ENCODE data around the gene CEP120.
"Not testable (repeated sequence)": the region's sequence is repeated elsewhere in the genome, so short reads cannot be mapped to it uniquely, and the experiment has no call there.

Gene CEP120

GRCh38 chr5:123433596-123433995, 10.4 kb upstream of the CEP120 start:
- TF ChIP-seq CTCF (IDR thresholded peaks at IDR 0.05; ENCODE audit: borderline replicate concordance, control extremely low read depth, extremely low read depth, insufficient read depth, missing control alignments), result no peak
- no peak for DNase-seq (ENCODE audit: low spot score)
- in situ Hi-C loops (cut with MboI; ENCODE audit: low sequenced_read_pairs, unreplicated experiment), result no loop called here

- DNase-seq (ENCODE audit: low spot score); in situ Hi-C loops (cut with MboI; ENCODE audit: low sequenced_read_pairs, unreplicated experiment): not testable (repeated sequence)
Measured at GRCh38 chr5:123430441-123430840, 7.2 kb upstream of the CEP120 start.

GRCh38 chr5:123429993-123430392, 6.8 kb upstream of the CEP120 start:
- in situ Hi-C loops (cut with MboI; ENCODE audit: low sequenced_read_pairs, unreplicated experiment), result no loop called here
- no peak for DNase-seq (ENCODE audit: low spot score)

GRCh38 chr5:123429221-123429954, 6.2 kb upstream of the CEP120 start:
- in situ Hi-C loops (cut with MboI; ENCODE audit: low sequenced_read_pairs, unreplicated experiment), result no loop called here
- DNase-seq (ENCODE audit: low spot score), result no peak
- no peak for TF ChIP-seq CTCF (IDR thresholded peaks at IDR 0.05; ENCODE audit: borderline replicate concordance, control extremely low read depth, extremely low read depth, insufficient read depth, missing control alignments)

More at GRCh38 chr5:123429993-123430392, 6.8 kb upstream of the CEP120 start:
- TF ChIP-seq CTCF (IDR thresholded peaks at IDR 0.05; ENCODE audit: borderline replicate concordance, control extremely low read depth, extremely low read depth, insufficient read depth, missing control alignments), result no peak

GRCh38 chr5:123428521-123429220, 5.5 kb upstream of the CEP120 start:
- no peak for DNase-seq (ENCODE audit: low spot score)
- in situ Hi-C loops (cut with MboI; ENCODE audit: low sequenced_read_pairs, unreplicated experiment), result no loop called here
- no peak for TF ChIP-seq CTCF (IDR thresholded peaks at IDR 0.05; ENCODE audit: borderline replicate concordance, control extremely low read depth, extremely low read depth, insufficient read depth, missing control alignments)

GRCh38 chr5:123427281-123427680, 4.1 kb upstream of the CEP120 start:
- TF ChIP-seq CTCF (IDR thresholded peaks at IDR 0.05; ENCODE audit: borderline replicate concordance, control extremely low read depth, extremely low read depth, insufficient read depth, missing control alignments), result no peak
- no peak for DNase-seq (ENCODE audit: low spot score)
- in situ Hi-C loops (cut with MboI; ENCODE audit: low sequenced_read_pairs, unreplicated experiment), result no loop called here

GRCh38 chr5:123425431-123425830, 2.2 kb upstream of the CEP120 start:
- in situ Hi-C loops (cut with MboI; ENCODE audit: low sequenced_read_pairs, unreplicated experiment), result no loop called here
- DNase-seq (ENCODE audit: low spot score), result no peak
- TF ChIP-seq CTCF (IDR thresholded peaks at IDR 0.05; ENCODE audit: borderline replicate concordance, control extremely low read depth, extremely low read depth, insufficient read depth, missing control alignments), result no peak

Data from GM13976 (cell line).